HepG2 (cell line): ENCODE measurements around the gene NOL4L. TPM values are rescaled to one million over a fixed set of nuclear protein-coding genes. Genes with fewer than 3 reads are reported as not detected.

Experiments
- AKAP8 ChIP-seq: sonication (generic); formaldehyde crosslinking; IDR thresholded peaks from 2 replicates; pipeline ENCODE4 v1.5.1; 2020; ENCODE audit warnings: mild to moderate bottlenecking, missing genetic modification reagents
- ARNT2 ChIP-seq: sonication (generic); formaldehyde crosslinking; IDR thresholded peaks from 2 replicates; pipeline ENCODE4 v1.8.0; 2022; ENCODE audit warnings: mild to moderate bottlenecking, low read depth, missing genetic modification reagents, moderate library complexity
- FLYWCH1 ChIP-seq: sonication (generic); formaldehyde crosslinking; IDR thresholded peaks from 2 replicates; pipeline ENCODE4 v1.8.1; 2023; ENCODE audit warnings: mild to moderate bottlenecking, missing genetic modification reagents
- GABPA ChIP-seq, 2 experiments: IDR thresholded peaks; 2 replicates each; pipeline ENCODE4 v1.6.1; 2011 to 2016; ENCODE audit warnings: low read depth in 2 of 2, low read length in 1 of 2, missing biosample characterization in 1 of 2, missing genetic modification characterization in 1 of 2
- IKZF4 ChIP-seq: sonication (generic); formaldehyde crosslinking; IDR thresholded peaks from 2 replicates; pipeline ENCODE4 v1.5.1; 2020; ENCODE audit warnings: borderline replicate concordance, mild to moderate bottlenecking, low read depth, missing genetic modification reagents; ENCODE audit errors: not compliant biosample characterization
- MAFK ChIP-seq, 2 experiments: IDR thresholded peaks in 1 of 2; conservative IDR thresholded peaks in 1 of 2; 2 replicates each; pipeline ENCODE4 v1.6.1; 2011; ENCODE audit warnings: improper control_type of control experiment in 2 of 2, low read length in 2 of 2
- MAX ChIP-seq: IDR thresholded peaks from 2 replicates; pipeline ENCODE4 v1.6.1; 2012; ENCODE audit warnings: inconsistent platforms
- MED1 ChIP-seq: sonication (generic); formaldehyde crosslinking; IDR thresholded peaks from 2 replicates; pipeline ENCODE4 v1.4.0; 2020; ENCODE audit warnings: missing genetic modification reagents
- SCMH1 ChIP-seq: sonication (generic); formaldehyde crosslinking; IDR thresholded peaks from 2 replicates; pipeline ENCODE4 v1.9.0; 2021; ENCODE audit warnings: missing genetic modification reagents, mild to moderate bottlenecking, borderline replicate concordance
- SMAD3 ChIP-seq: sonication (generic); formaldehyde crosslinking; IDR thresholded peaks from 2 replicates; pipeline ENCODE4 v1.4.0; 2020; ENCODE audit warnings: missing genetic modification reagents
- SP4 ChIP-seq: sonication (generic); formaldehyde crosslinking; IDR thresholded peaks from 2 replicates; pipeline ENCODE4 v1.8.1; 2023; ENCODE audit warnings: mild to moderate bottlenecking, missing genetic modification reagents
- TFDP2 ChIP-seq: sonication (generic); formaldehyde crosslinking; IDR thresholded peaks from 2 replicates; pipeline ENCODE4 v1.4.0; 2020; ENCODE audit warnings: missing genetic modification reagents
- TP53 ChIP-seq: sonication (generic); formaldehyde crosslinking; conservative IDR thresholded peaks from 2 replicates; pipeline ENCODE4 v1.4.0; 2020; ENCODE audit warnings: missing genetic modification reagents
- ZNF891 ChIP-seq: sonication (generic); formaldehyde crosslinking; IDR thresholded peaks from 2 replicates; pipeline ENCODE4 v1.5.0; 2020; ENCODE audit warnings: mild to moderate bottlenecking, missing genetic modification reagents
- ZSCAN29 ChIP-seq: sonication (generic); formaldehyde crosslinking; conservative IDR thresholded peaks from 2 replicates; pipeline ENCODE4 v1.4.0; 2020; ENCODE audit warnings: mild to moderate bottlenecking, missing genetic modification reagents
- ZSCAN30 ChIP-seq: sonication (generic); formaldehyde crosslinking; IDR thresholded peaks from 2 replicates; pipeline ENCODE4 v1.5.0; 2020; ENCODE audit warnings: mild to moderate bottlenecking, missing genetic modification reagents
- polyA plus RNA-seq, 8 experiments: library from polyadenylated mRNA; depleted of rRNA in 3 of 8; stranded (reverse) in 7 of 8; unstranded in 1 of 8; fragments of >200 nt; fragmentation: Illumina TruSeq in 4 of 8; extraction: Trizol in 4 of 8; gene quantifications; 2 replicates each; pipeline versions ENCODE4 v1.2.1 to v1.2.3, GENCODE V29; 2011 to 2016; ENCODE audit warnings: low read depth in 4 of 8, missing spikeins in 1 of 8, mixed read lengths in 1 of 8; ENCODE audit not compliant: insufficient read depth in 1 of 8
- total RNA-seq, 5 experiments: library from RNA; depleted of rRNA; stranded (reverse); fragments of >200 nt; fragmentation: Illumina TruSeq; extraction: Trizol; gene quantifications; 2 replicates each; pipeline ENCODE4 v1.2.3, GENCODE V29; 2016; ENCODE audit warnings: low read depth in 1 of 5
- TF ChIP-seq, protein P1 (sequence below): sonication (generic); formaldehyde crosslinking; conservative IDR thresholded peaks from 2 replicates; pipeline ENCODE4 v1.4.0; 2020; ENCODE audit warnings: missing genetic modification reagents
- TF ChIP-seq, protein P2 (sequence below): sonication (generic); formaldehyde crosslinking; IDR thresholded peaks from 2 replicates; pipeline ENCODE4 v1.5.1; 2020; ENCODE audit warnings: mild to moderate bottlenecking, missing genetic modification reagents

The NOL4L gene
- total and polyA plus RNA-seq, 2 of the 13 experiments (the other 11 are each of a cell fraction or from before 2014, with no cell fraction given) = 16.6 to 35.4 TPM

- TF ChIP-seq TP53 = no peak
- TF ChIP-seq SMAD3 = no peak
- TF ChIP-seq ARNT2 (CRISPR knock-in tag) = no peak
- TF ChIP-seq MED1 (CRISPR knock-in tag) = no peak
- TF ChIP-seq MAX = no peak
- TF ChIP-seq TFDP2 = no peak
- no peak for TF ChIP-seq ZNF891 (CRISPR knock-in tag)
- no peak for TF ChIP-seq SP4 (CRISPR knock-in tag)
- TF ChIP-seq AKAP8 (CRISPR knock-in tag) = no peak
- TF ChIP-seq, protein P1, sequence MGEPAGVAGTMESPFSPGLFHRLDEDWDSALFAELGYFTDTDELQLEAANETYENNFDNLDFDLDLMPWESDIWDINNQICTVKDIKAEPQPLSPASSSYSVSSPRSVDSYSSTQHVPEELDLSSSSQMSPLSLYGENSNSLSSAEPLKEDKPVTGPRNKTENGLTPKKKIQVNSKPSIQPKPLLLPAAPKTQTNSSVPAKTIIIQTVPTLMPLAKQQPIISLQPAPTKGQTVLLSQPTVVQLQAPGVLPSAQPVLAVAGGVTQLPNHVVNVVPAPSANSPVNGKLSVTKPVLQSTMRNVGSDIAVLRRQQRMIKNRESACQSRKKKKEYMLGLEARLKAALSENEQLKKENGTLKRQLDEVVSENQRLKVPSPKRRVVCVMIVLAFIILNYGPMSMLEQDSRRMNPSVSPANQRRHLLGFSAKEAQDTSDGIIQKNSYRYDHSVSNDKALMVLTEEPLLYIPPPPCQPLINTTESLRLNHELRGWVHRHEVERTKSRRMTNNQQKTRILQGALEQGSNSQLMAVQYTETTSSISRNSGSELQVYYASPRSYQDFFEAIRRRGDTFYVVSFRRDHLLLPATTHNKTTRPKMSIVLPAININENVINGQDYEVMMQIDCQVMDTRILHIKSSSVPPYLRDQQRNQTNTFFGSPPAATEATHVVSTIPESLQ (CRISPR knock-in tag) = no peak
- TF ChIP-seq ZSCAN29 (CRISPR knock-in tag) = no peak
- no peak for TF ChIP-seq MAFK (conservative IDR thresholded peaks at IDR 0.05 in 1 of 2, IDR thresholded peaks at IDR 0.05 in 1 of 2; ENCODE audit: low read length in 2 of 2)
- no peak for TF ChIP-seq ZSCAN30 (CRISPR knock-in tag)
- TF ChIP-seq FLYWCH1 (CRISPR knock-in tag) = no peak
- TF ChIP-seq SCMH1 (CRISPR knock-in tag) = no peak
- no peak for TF ChIP-seq IKZF4
- TF ChIP-seq, protein P2, sequence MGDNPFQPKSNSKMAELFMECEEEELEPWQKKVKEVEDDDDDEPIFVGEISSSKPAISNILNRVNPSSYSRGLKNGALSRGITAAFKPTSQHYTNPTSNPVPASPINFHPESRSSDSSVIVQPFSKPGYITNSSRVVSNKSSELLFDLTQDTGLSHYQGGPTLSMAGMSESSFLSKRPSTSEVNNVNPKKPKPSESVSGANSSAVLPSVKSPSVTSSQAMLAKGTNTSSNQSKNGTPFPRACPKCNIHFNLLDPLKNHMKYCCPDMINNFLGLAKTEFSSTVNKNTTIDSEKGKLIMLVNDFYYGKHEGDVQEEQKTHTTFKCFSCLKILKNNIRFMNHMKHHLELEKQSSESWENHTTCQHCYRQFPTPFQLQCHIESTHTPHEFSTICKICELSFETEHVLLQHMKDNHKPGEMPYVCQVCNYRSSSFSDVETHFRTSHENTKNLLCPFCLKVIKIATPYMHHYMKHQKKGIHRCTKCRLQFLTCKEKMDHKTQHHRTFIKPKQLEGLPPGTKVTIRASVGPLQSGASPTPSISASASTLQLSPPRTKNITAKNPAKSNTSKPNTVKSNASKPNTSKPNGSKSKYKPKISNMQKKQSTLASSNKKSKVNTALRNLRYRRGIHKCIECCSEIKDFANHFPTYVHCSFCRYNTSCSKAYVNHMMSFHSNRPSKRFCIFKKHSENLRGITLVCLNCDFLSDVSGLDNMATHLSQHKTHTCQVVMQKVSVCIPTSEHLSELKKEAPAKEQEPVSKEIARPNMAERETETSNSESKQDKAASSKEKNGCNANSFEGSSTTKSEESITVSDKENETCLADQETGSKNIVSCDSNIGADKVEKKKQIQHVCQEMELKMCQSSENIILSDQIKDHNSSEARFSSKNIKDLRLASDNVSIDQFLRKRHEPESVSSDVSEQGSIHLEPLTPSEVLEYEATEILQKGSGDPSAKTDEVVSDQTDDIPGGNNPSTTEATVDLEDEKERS (CRISPR knock-in tag) = no peak
- no peak for TF ChIP-seq GABPA (IDR thresholded peaks at IDR 0.05; ENCODE audit: low read depth, low read length)
- TF ChIP-seq GABPA (CRISPR knock-in tag; IDR thresholded peaks at IDR 0.05; ENCODE audit: low read depth) = no peak
These were observed 41.9 kb upstream of the NOL4L start (continued) for GRCh38 chr20:32626859-32627636.
